Glutamatergic neuron (in vitro differentiated cells): Measurements from ENCODE around the gene CAST. TPM values are rescaled to one million over a fixed set of nuclear protein-coding genes. Genes with fewer than 3 reads are reported as not detected.

Experiments
- DNase-seq: peaks from one replicate; pipeline ENCODE4 v3.0.0; 2022
- H3K27ac Mint-ChIP-seq: one replicate; pipeline ENCODE4 v1.8.0; 2020; ENCODE audit warnings: mild to moderate bottlenecking, mixed read lengths, inconsistent platforms; ENCODE audit not compliant: unreplicated experiment
- H3K27me3 Mint-ChIP-seq: one replicate; pipeline ENCODE4 v1.8.0; 2020; ENCODE audit warnings: mild to moderate bottlenecking, moderate library complexity, mixed read lengths, inconsistent platforms; ENCODE audit not compliant: unreplicated experiment
- H3K36me3 Mint-ChIP-seq: one replicate; pipeline ENCODE4 v1.8.0; 2020; ENCODE audit warnings: mild to moderate bottlenecking, mixed read lengths, inconsistent platforms; ENCODE audit not compliant: unreplicated experiment
- H3K4me1 Mint-ChIP-seq: one replicate; pipeline ENCODE4 v1.8.0; 2020; ENCODE audit warnings: mild to moderate bottlenecking, low read depth, mixed read lengths, inconsistent platforms; ENCODE audit not compliant: unreplicated experiment
- H3K4me3 Mint-ChIP-seq: one replicate; pipeline ENCODE4 v1.8.0; 2020; ENCODE audit warnings: mild to moderate bottlenecking, mixed read lengths, inconsistent platforms; ENCODE audit not compliant: unreplicated experiment
- H3K9me3 Mint-ChIP-seq: one replicate; pipeline ENCODE4 v1.8.0; 2020; ENCODE audit warnings: mild to moderate bottlenecking, moderate library complexity, mixed read lengths, inconsistent platforms; ENCODE audit not compliant: unreplicated experiment
- CTCF ChIP-seq: fragments of 200-600 bp; sonication (generic); IDR thresholded peaks from one replicate; pipeline ENCODE4 v1.5.0; 2021; ENCODE audit not compliant: partially characterized antibody, unreplicated experiment
- total RNA-seq: library from RNA; stranded (reverse); fragmentation: NEBNext Ultra II Directional; extraction: Animal tissue kit (Norgen Biotek cat#: 25700); gene quantifications from one replicate; pipeline ENCODE4 v1.2.1, GENCODE V29; 2021; ENCODE audit not compliant: unreplicated experiment

CAST gene
- total RNA-seq, 1 donor from 2014 or later = 19.4 TPM

- H3K4me1 Mint-ChIP-seq = peaks cover 7% of the 10 kb centered on the region
- H3K27ac Mint-ChIP-seq = no peak overlapping the region
- H3K27me3 Mint-ChIP-seq = peaks cover 12% of the 10 kb centered on the region
- TF ChIP-seq CTCF = no peak
- peaks cover 16% of the 10 kb centered on the region for H3K9me3 Mint-ChIP-seq
- no peak overlapping the region for H3K4me3 Mint-ChIP-seq
- no peak for DNase-seq
- no peaks in the 10 kb centered on the region for H3K36me3 Mint-ChIP-seq
Measured at GRCh38 chr5:96809921-96810320, 147.7 kb downstream of the CAST start.

GRCh38 chr5:96812851-96813250 is 150.7 kb downstream of the CAST start:
- peaks cover 8% of the 10 kb centered on the region for H3K9me3 Mint-ChIP-seq
- H3K4me3 Mint-ChIP-seq = no peak overlapping the region
- no peak for DNase-seq
- H3K27ac Mint-ChIP-seq = no peak overlapping the region
- peaks cover 4% of the 10 kb centered on the region for H3K4me1 Mint-ChIP-seq
- no peaks in the 10 kb centered on the region for H3K36me3 Mint-ChIP-seq
- no peak for TF ChIP-seq CTCF
- H3K27me3 Mint-ChIP-seq = peaks cover 6% of the 10 kb centered on the region

GRCh38 chr5:96814041-96814440 is 151.9 kb downstream of the CAST start:
- TF ChIP-seq CTCF = no peak
- no peaks in the 10 kb centered on the region for H3K4me1 Mint-ChIP-seq
- no peak for DNase-seq
- H3K27me3 Mint-ChIP-seq = peaks cover 2% of the 10 kb centered on the region
- H3K9me3 Mint-ChIP-seq = no peaks in the 10 kb centered on the region
- no peaks in the 10 kb centered on the region for H3K36me3 Mint-ChIP-seq
- no peak overlapping the region for H3K27ac Mint-ChIP-seq
- no peak overlapping the region for H3K4me3 Mint-ChIP-seq

- H3K36me3 Mint-ChIP-seq = no peaks in the 10 kb centered on the region
- no peaks in the 10 kb centered on the region for H3K27me3 Mint-ChIP-seq
- DNase-seq = no peak
- no peak for TF ChIP-seq CTCF
- peaks cover 2% of the 10 kb centered on the region for H3K9me3 Mint-ChIP-seq
- H3K27ac Mint-ChIP-seq = no peak overlapping the region
- no peaks in the 10 kb centered on the region for H3K4me1 Mint-ChIP-seq
- H3K4me3 Mint-ChIP-seq = no peak overlapping the region
Measured at GRCh38 chr5:96816411-96816939, 154.3 kb downstream of the CAST start.

- no peak for DNase-seq
- no peak overlapping the region for H3K4me3 Mint-ChIP-seq
- no peaks in the 10 kb centered on the region for H3K27me3 Mint-ChIP-seq
- no peak for TF ChIP-seq CTCF
- H3K4me1 Mint-ChIP-seq = no peaks in the 10 kb centered on the region
- peaks cover 2% of the 10 kb centered on the region for H3K9me3 Mint-ChIP-seq
- no peak overlapping the region for H3K27ac Mint-ChIP-seq
- no peaks in the 10 kb centered on the region for H3K36me3 Mint-ChIP-seq
Measured at GRCh38 chr5:96816991-96817390, 154.8 kb downstream of the CAST start.
